ENCODE results near the gene SCN9A.
"Not testable (repeated sequence)": the region's sequence is repeated elsewhere in the genome, so short reads cannot be mapped to it uniquely, and the experiment has no call there.

The SCN9A gene

DNA sequence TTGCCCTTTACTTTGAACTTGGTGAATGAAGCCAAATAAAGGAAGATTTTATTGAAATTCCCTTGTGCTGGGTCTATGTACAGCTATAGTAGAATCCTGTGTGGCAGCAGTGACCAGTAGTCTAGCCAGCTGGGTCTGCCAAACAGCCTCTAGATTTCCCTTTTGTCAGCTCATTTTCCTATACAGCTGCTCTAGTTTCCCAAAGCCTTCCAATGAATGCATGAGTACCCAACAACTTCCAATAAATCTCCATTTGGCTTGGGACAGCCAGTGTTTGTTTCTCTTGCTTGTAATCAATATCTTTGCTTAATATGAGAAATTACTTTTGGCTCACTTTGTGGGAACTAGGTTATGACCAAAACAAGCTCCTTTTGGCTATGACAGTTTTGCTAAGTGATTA is 43.6 kb downstream of the SCN9A start:
- DNase-seq = no peak

DNA sequence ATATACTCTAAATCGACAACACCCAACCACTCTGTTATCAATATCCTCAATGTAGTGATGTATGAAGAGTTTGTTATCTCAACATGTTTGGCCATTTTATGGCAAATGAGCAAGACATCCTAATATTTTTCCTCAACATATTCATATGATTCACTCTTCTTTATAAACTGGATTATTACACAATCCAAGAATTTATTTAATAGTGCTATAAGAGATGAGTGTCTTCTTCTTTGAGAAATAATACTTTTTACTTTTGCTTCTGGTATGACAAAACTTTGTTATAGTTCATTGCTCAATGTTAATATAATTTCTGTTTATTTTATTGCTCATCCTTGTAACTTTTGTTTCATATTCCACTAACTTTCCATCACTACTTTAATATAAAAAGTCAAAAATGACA is 44.3 kb downstream of the SCN9A start:
- no peak for DNase-seq

DNA sequence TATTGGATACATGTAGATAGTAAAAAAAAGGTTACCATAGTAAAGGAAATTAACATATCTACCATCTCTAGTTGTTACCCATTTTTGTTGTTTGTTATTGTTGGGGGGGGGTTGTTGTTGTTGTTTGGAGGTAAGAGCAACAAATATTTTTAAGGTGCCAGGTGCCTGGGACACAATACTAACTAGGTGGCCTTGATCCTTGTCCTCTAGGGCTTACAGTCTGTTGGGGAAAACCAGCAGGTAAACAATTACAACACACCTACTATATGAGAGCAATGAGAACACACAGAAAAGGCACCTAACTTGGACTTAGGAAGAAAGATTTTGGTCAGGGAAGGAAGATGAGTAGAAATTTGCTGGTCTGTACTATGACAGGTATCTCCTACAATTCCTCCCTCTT is 46.3 kb downstream of the SCN9A start:
- DNase-seq = no peak

GRCh38 chr2:166328147-166328546 is 47.6 kb downstream of the SCN9A start:
- no peak for DNase-seq

DNA sequence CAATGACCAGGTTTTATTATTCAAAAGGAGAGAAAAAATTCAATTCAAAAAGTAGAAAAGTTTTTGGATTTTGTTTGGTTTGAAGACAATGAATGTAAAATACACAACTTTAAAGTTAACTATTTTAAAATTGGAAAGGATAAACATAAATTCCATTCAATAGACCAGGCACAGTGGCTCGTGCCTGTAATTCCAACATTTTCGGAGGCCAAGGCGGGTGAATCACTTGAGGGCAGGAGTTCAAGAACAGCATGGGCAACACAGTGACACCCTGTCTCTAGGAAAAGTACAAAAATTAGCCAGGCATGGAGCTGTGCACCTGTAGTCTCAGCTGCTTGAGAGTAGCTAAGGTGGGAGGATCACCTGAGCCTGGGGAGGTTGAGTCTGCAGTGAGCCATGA is 54.7 kb downstream of the SCN9A start:
- no peak for DNase-seq

GRCh38 chr2:166314022-166314759 is 61.6 kb downstream of the SCN9A start:
- no peak for DNase-seq

DNA sequence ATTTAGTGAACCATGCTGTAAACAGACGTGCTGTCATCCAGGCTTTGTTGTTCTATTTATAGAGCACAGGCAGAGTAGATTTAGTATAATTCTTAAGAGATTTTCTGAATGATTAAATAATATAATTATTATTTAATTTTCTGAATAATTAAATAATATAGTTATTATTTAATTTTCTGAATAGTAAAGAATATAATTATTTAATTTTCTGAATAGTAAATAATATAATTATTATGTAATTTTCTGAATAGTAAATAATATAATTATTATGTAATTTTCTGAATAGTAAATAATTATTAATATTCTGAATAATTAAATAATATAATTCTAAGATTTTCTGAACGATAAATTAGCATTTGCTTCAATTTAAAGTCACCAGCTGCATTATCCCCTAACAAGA is 62.9 kb downstream of the SCN9A start:
- not testable (repeated sequence) for DNase-seq

GRCh38 chr2:166307326-166307725 is 68.4 kb downstream of the SCN9A start:
- no peak for DNase-seq

DNA sequence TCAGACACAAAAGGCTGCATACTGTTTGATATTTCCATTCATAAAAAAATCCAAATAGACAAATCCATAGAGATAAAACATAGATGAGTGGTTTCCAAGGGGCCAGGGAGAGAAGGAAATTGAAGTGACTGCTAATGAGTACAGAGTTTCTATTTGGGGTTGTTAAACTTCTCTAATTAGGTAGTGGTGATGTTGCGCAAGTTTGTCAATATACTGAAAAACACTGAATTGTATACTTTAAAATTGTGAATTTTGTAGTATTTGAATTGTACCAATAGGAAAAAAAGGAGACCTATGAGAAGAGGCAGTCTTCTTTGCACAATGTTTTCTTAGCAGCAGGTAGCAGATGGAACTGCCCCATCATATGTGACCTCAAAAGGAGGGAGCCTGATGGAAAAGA is 71.1 kb downstream of the SCN9A start:
- DNase-seq = no peak

DNA sequence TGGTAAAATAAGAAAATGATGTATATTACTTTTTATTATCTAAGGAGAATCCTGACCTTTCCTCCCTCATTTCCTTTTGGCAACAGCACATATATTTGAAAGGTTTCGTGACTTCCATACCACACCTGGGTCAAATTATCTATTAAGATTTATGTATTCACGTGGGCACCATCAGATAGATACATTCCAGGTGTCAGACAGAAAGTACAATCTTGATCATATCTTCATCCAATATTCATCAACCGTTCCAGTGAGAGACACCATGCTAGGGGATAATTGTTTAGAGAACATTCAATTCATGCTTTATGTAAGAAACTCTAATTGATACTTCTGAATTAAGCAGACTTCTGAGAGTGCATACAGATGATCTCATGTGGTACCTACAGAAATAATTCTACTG is 73.7 kb downstream of the SCN9A start:
- no peak for DNase-seq

- DNase-seq = no peak
These were observed 77.8 kb downstream of the SCN9A start for GRCh38 chr2:166297951-166298350.

- no peak for DNase-seq
These were observed 81.8 kb downstream of the SCN9A start for GRCh38 chr2:166293984-166294383.

DNA sequence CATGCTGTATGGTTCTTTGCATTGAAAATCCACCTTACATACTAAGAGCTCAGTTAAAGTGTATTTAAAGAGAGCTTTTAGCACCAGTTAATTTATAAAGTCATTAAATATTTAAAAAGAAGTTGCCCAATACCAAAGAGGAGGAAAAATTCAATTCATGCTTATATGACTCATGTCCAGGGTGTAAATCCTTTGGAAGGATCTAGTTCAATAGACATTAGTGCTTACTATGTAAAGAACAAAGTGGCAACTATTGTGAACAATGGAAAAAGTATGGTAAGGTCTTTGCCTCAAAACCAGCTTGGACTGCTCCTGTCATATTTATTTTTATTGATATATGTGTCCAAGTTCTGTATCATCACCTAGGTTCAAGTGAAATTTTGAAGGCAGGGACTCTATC is 90.5 kb downstream of the SCN9A start:
- no peak for DNase-seq

- no peak for DNase-seq
These were observed 91.4 kb downstream of the SCN9A start for GRCh38 chr2:166284359-166284758.

GRCh38 chr2:166282154-166282553 is 93.6 kb downstream of the SCN9A start:
- DNase-seq = no peak

DNA sequence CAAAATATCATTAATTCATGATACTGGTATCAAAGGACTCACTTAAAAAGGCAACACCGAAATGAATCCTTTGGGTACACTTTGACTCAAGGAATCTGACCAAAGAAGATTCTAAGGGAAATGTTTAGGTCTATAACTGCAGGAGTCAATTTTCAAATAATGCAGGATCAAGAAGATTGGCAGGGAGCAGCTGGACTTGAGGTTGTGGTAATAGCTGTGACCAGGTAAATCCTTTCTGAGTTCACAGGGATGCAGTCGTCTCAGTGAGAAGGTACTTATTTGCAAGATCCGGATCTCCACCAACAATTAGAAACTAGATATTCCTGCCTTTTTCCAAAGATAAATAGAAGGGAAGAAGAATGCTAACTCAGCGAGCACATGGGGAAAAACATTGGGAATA is 96.9 kb downstream of the SCN9A start:
- no peak for DNase-seq

GRCh38 chr2:166270376-166270775 is 105.4 kb downstream of the SCN9A start:
- no peak for DNase-seq

DNA sequence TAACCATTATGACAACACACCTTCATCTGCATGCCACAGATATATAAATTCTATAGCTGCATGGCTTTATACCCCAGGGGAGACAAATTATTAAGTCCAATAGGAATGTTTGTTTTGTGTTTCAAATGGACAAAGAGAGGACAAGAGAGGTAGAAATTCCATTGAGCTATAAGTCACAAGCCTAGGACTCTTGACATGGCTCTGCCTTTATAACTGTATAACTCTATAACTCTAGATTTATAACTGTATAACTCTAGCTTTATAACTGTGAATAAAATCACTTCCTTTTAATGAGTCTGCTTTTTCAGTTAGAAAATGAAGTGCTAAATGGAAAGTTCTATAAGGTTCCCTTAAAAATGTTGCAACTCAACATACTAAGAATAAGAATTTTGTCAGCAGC is 106.4 kb downstream of the SCN9A start:
- DNase-seq = no peak

GRCh38 chr2:166257859-166258258 is 117.9 kb downstream of the SCN9A start:
- no peak for DNase-seq

- no peak for DNase-seq
These were observed 118.8 kb downstream of the SCN9A start for GRCh38 chr2:166256896-166257295.

- DNase-seq = no peak
These were observed 126.4 kb downstream of the SCN9A start for GRCh38 chr2:166249318-166249717.

DNA sequence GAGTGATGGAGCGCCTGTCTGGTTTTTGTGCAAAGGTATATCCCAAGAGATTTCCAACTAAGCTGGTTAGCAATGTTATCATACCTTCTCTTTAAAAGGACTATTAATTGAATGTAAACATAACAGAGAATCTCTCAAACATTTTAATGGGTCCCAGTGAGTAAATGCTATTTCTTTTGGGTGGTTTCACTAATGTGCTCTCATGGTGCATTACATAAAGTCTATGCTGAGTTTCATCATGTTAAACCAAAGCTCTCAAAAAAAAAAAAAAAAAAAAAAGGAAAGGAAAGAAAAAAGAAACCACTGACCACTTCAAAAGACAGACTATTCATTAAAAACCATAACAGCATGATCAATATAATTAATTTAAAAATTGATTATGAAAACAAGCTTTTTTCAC is 128.8 kb downstream of the SCN9A start:
- no peak for DNase-seq

GRCh38 chr2:166242309-166242708 is 133.4 kb downstream of the SCN9A start:
- DNase-seq = no peak

DNA sequence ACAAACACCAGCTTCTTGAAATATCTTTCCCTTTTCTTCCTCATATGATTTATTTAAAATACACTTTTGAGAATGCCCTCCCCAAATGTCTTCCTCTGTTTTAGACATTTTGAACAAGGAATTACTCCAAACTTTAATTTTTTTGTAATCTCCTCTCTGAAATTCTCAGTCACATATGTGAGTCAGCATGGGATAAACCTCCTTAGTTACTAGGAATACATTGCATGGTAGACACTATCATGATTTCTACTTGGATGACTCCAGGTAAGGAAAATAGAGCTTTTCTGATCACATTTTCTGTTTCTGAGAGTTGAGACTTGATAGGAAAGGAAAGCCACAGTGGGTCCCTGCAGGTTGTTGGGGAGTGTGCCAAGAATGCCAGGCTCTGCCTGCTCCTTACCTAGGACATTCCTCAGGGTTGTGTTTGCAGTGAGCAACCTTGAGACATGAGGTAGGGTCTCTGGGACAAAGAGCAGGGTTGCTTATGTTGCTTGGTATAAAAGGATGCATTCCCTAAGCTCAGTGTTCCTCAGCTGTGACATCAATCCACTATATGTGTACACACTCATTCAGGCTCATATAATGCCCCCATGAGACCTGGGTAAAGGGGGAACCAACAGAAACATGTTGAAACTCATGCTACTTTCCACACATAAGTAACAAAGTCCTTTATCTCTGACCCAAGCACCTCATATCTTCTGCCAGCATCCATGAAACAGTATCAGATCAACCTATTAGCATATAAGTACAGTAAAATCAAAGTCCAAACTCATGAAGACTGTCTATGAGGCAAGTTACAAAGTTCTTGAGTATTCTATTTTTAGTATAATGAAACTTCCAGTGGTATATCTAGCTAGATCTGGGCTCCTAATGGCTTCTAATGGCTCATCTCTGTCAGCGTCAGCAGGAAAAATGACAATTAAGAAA is 135.1 kb downstream of the SCN9A start:
- no peak for DNase-seq
